Naive thymus-derived CD8-positive, alpha-beta T cell (primary cell): ENCODE data around the gene SRSF8. TPM values are rescaled to one million over a fixed set of nuclear protein-coding genes. Genes with fewer than 3 reads are reported as not detected.

Experiments used
- ATAC-seq, 2 donors: fragments of 150-1000 bp; cut with Tn5 transposase in 1 of 2; sonication (Bioruptor Pico), chemical (Tn5 transposase) in 1 of 2; 1 replicate in 1 of 2; 2 replicates in 1 of 2; pipeline ENCODE4 v1.10.0; 2021; ENCODE audit warnings: mild to moderate bottlenecking in 2 of 2, moderate library complexity in 2 of 2
- POLR2A ChIA-PET: fragments of 350-600 bp; sonication (Branson Sonifier 250); formaldehyde crosslinking; loops from one replicate; lab custom pipeline; 2021; ENCODE audit warnings: antibody characterized with exemption; lab: Charles Lee
- DNase-seq, 10 donors: peaks; one replicate each; pipeline versions ENCODE4 v3.0.0 to v3.0.0-alpha.2; 2020 to 2022
- H3K27ac Mint-ChIP-seq, 10 donors: one replicate each; pipeline ENCODE4 v1.8.0; 2020 to 2022; ENCODE audit warnings: mild to moderate bottlenecking in 10 of 10, mixed read lengths in 10 of 10, moderate library complexity in 4 of 10, inconsistent platforms in 1 of 10
- H3K27me3 Mint-ChIP-seq, 5 donors: one replicate each; pipeline ENCODE4 v1.8.0; 2021 to 2022; ENCODE audit warnings: mixed read lengths in 5 of 5
- H3K36me3 Mint-ChIP-seq, 3 donors: one replicate each; pipeline ENCODE4 v1.8.0; 2020 to 2022; ENCODE audit warnings: mixed read lengths in 3 of 3, mild to moderate bottlenecking in 2 of 3, inconsistent platforms in 1 of 3
- H3K4me1 Mint-ChIP-seq, 4 donors: one replicate each; pipeline ENCODE4 v1.8.0; 2021 to 2022; ENCODE audit warnings: mixed read lengths in 4 of 4
- H3K4me3 Mint-ChIP-seq, 10 donors: one replicate each; pipeline ENCODE4 v1.8.0; 2020 to 2022; ENCODE audit warnings: mild to moderate bottlenecking in 10 of 10, mixed read lengths in 10 of 10, moderate library complexity in 6 of 10, inconsistent platforms in 1 of 10
- H3K9me3 Mint-ChIP-seq, 9 donors: one replicate each; pipeline ENCODE4 v1.8.0; 2020 to 2022; ENCODE audit warnings: mixed read lengths in 9 of 9, mild to moderate bottlenecking in 3 of 9, inconsistent platforms in 1 of 9, moderate library complexity in 1 of 9
- polyA plus RNA-seq, 3 donors: library from polyadenylated mRNA; unstranded; fragments of 300-500 nt; fragmentation: Illumina TruSeq; gene quantifications; one replicate each; pipeline ENCODE4 v1.2.3, GENCODE V29; 2021
- total RNA-seq, 8 experiments: library from RNA in 2 of 8; stranded (reverse) in 2 of 8; gene quantifications; one replicate each; pipeline ENCODE4 v1.2.3 and lab custom pipeline; 2021 to 2026

The SRSF8 gene
- total and polyA plus RNA-seq, 5 experiments from 2014 or later, result 94.1 to 125 (median 106) TPM

DNA sequence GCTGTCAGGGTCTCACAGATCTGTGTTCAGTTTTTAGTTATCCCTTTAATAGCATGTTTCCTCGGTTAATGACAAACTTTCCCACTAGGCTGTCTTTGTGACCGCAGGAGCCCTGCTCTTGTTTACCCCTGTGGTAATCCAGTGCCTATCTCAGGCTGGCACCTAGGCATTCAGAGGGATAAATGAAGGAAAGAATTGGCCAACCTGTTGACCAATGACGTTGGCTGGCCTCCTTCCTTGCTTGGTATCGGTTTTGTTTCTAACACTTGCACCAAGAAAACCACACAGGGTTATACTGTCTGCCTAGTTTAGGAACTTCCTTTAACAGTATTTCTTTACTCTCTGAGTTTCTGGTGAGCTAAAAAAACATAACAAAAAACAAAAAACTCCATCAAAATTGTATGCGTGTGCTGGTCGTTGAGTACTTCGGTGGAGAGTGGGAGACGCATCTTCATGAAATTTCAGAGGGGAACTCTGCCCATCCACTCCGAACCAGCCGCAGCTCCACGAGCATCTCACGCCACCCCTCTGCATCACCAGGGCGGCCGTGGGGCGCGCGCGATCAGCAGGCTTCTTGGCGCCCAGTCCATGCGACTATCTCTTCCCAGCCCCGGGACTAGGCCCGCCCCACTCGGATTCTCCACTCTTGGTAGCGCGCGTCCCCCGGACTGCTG lies 22.4 kb downstream of the SRSF8 start:
- peak overlapping the region; percentile 78 to 97 (median 90) for H3K4me3 Mint-ChIP-seq
- peak; percentile 66 to 71 for ATAC-seq
- peaks cover 0 to under 1% (median 0%) of the 10 kb centered on the region in 3 donors for H3K36me3 Mint-ChIP-seq
- H3K9me3 Mint-ChIP-seq, result no peaks in the 10 kb centered on the region
- peak in 2 of 10 donors; percentile 12 to 84 for DNase-seq
- POLR2A ChIA-PET, result interaction anchor here (0.6 to 5.1 kb wide), 20 partner anchors 9 to 1126 kb away, joined by 3 to 180 read pairs (median 7); partner anchors contain the start of genes ANKRD49, CEP57, CWC15 and FAM76B
- H3K27ac Mint-ChIP-seq, result peak overlapping the region; percentile 95 to 99 (median 98)
- H3K4me1 Mint-ChIP-seq, result peaks cover 28 to 50% (median 45%) of the 10 kb centered on the region in 4 donors
- H3K27me3 Mint-ChIP-seq, result peaks cover 0 to 1% (median 0%) of the 10 kb centered on the region in 5 donors

DNA sequence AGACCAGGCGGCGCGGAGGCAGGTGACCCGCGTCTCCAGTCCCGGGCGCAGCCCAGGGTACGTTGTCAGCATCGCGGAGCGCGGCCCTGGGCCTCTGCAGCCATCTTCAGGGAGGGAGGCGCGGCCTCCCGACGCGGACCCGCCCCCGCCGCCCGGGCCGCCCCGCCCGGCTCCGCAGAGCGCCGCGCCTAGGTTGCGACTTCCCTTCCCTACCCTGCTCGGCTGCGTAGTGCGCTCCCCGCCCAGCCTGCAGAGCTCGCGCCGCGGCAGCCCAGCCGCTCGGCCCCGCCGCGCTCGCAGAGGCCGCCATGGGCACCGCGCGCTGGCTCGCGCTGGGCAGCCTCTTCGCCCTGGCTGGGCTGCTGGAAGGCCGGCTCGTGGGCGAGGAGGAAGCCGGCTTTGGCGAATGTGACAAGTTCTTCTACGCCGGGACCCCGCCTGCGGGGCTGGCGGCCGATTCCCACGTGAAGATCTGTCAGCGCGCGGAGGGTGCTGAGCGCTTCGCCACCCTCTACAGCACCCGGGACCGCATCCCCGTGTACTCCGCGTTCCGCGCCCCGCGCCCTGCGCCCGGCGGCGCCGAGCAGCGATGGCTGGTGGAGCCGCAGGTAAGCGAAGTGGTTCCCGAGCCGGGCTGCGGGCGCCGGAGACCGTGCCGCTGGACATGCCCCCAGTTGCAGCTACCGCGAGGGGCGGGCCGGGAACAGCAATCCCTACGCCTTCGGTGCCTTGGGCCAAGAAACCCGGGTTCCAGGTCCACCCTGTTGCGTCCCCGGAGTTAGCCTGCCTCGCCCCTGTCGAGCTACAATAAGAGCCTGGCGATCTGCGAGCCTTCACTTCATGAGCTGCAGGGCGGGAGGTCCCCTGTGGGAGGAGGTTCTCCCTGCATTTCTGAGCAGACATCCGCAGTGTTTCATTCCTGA lies 23.2 kb downstream of the SRSF8 start, which contains the start of gene ENDOD1:
TSS of gene ENDOD1 (plus strand) at position 227 of the 923 bp plus-strand sequence. CDS start at position 309, 82 bp downstream.
- no peaks in the 10 kb centered on the region for H3K27me3 Mint-ChIP-seq
- ATAC-seq (peak; percentile 91 to 94), DNase-seq (peak; percentile 78 to 89 (median 86))
- H3K4me3 Mint-ChIP-seq, result peak within 1 kb of the TSS; percentile 87 to 97 (median 91)
- H3K36me3 Mint-ChIP-seq, result peaks cover 0 to 5% (median 0%) of the 10 kb centered on the region in 3 donors
- POLR2A ChIA-PET, result interaction anchor here (0.5 to 5.1 kb wide), 19 partner anchors 10 to 1306 kb away, joined by 3 to 180 read pairs (median 7); partner anchors contain the start of genes ANKRD49, CEP57, CWC15 and FAM76B
- H3K9me3 Mint-ChIP-seq, result no peaks in the 10 kb centered on the region
- peak within 1 kb of the TSS; percentile 95 to 99 (median 98) for H3K27ac Mint-ChIP-seq
- H3K4me1 Mint-ChIP-seq, result peaks cover 28 to 57% (median 46%) of the 10 kb centered on the region in 4 donors

DNA sequence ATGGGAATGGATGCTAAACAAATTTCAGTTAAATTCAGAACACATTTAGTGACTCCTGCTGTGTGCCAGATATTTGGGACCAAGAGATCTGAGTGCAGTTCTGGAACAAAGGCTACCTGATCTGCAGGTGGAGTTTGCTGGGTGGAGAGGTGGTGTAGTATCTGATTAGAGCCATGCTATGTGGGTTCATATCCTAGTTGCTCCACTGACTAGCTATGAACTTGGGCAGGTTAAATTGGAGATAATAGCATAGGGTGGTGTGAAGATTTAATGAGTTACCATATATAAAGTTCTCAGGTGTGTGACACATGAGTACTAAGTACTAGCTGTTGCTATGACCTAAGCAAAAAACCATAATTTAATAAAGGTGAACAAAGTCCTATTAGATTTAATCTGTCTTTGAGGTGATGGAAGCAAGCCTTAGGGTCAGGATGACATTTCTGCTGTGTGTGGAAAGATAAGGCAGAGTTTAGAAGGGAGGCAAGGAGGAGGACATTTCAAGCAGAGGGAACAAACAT lies 25.0 kb downstream of the SRSF8 start:
- DNase-seq (no peak), ATAC-seq (no peak)
- POLR2A ChIA-PET, result interaction anchor here (1.3 to 5.1 kb wide), 2 partner anchors 23 to 699 kb away, joined by 3 to 180 read pairs; partner anchors contain the start of genes CEP57 and SRSF8
- no peaks in the 10 kb centered on the region for H3K27me3 Mint-ChIP-seq
- peak overlapping the region in 2 of 10 donors; percentile 82 to 92 for H3K27ac Mint-ChIP-seq
- peaks cover 0 to 5% (median 0%) of the 10 kb centered on the region in 3 donors for H3K36me3 Mint-ChIP-seq
- peak overlapping the region in 9 of 10 donors; percentile 19 to 93 (median 90) for H3K4me3 Mint-ChIP-seq
- H3K4me1 Mint-ChIP-seq, result peaks cover 28 to 70% (median 46%) of the 10 kb centered on the region in 4 donors
- no peaks in the 10 kb centered on the region for H3K9me3 Mint-ChIP-seq

DNA sequence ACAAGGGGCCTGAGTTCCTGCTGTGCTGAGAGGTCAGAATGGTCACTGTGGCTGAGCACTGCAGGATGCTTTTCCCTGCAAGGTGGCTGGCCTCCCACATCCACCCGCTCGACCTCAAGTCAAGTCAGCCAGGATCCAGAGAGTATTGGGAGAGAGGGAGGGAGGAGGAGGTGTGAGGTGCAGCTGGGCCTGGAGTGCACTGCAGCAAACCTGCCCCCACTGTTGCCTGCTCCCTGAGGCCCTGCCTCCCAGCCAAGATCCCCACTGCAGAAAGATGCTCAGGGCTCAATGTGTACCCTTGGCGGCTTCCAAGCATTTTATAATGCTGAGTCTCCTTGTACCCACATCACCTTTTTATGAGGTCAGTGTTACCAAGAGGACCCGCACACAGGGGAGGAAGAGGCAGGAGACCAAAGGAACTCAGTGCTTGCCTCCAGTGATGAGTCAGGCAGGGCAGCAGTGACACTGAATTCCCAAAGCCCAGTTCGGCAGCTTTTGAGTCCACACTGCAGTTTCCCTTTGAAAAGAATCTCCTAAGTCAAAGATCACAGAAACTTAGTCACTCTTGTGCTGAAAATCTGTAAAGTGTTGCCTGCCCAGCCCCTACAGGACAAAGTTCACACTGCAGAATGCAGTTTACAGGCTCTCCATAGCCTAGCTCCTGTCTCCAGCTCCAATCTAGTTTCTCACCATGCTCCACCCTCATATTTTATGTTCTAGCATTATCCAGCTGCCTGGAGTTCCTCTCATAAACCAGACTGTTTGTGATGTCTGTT lies 26.0 kb downstream of the SRSF8 start:
- H3K36me3 Mint-ChIP-seq, result peaks cover 0 to 10% (median 0%) of the 10 kb centered on the region in 3 donors
- H3K4me1 Mint-ChIP-seq, result peaks cover 35 to 78% (median 53%) of the 10 kb centered on the region in 4 donors
- H3K27me3 Mint-ChIP-seq, result no peaks in the 10 kb centered on the region
- H3K27ac Mint-ChIP-seq, result peak overlapping the region in 4 of 10 donors; percentile 7 to 62 (median 28)
- ATAC-seq (no peak), DNase-seq (peak in 3 of 10 donors; percentile 5 to 15 (median 14))
- no peaks in the 10 kb centered on the region for H3K9me3 Mint-ChIP-seq
- H3K4me3 Mint-ChIP-seq, result peak overlapping the region in 1 of 10 donors; percentile 37
- POLR2A ChIA-PET, result no interaction called here

DNA sequence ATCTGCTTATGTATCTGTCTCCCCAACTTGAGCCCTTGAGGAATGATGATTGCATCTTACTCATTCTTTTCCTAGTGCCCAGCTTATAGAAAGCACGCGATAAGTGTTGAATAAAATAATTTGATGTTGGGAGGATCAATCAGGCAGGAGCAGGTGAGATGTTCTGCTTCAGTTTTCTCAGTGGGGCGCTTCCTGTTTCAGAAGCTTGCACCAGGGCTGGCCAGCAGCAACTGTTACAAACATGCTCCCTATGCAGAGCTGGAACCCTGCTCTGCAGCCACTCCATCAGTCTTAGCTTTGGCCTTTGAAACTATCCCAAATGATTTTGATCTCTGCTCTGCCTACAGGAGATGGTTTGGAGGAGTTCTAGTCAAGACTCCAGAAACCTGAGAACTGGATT lies 26.8 kb downstream of the SRSF8 start:
- no peak for DNase-seq
- Mint-ChIP-seq H3K36me3 (peaks cover 0 to 10% (median 0%) of the 10 kb centered on the region in 3 donors), H3K27ac (peak overlapping the region in 1 of 10 donors; percentile 20), H3K4me1 (peaks cover 35 to 80% (median 52%) of the 10 kb centered on the region in 4 donors), H3K4me3 (peak overlapping the region in 2 of 10 donors; percentile 17 to 37), H3K27me3 (no peaks in the 10 kb centered on the region), H3K9me3 (no peaks in the 10 kb centered on the region)
- no peak for ATAC-seq
- POLR2A ChIA-PET, result no interaction called here

DNA sequence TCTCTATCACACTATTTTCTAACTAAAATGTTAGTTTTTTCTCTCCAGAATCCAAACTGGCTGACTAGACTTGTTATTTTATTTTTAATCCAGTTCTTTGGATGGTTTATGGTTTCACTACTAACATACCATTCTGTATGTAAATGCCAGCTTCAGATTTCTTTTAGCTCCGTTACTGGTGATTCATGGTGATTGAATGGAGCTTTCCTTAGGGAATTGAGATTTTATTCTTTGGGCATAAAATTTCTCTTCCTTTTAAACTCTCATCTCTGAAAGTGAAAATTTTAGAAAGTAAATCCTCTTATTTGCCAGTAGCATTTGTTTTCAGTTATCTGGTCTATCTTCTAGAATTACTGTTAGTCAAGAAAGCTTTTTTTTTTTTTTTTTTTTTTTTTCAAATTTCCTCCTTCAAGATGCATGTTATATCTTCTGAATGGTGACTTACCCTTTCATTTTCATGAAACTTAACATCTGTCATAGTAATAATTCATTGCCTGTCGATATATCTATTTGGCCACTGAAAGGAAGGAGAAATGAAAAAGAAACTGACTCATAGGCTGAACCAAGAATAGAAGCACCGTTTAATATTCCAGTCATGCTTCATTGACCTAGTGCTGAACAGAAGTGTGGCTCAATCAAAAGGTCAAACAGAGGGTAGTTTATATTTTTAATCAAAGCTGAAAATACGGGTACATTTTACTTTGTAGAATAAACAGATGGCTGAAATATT lies 29.3 kb downstream of the SRSF8 start:
- DNase-seq (no peak), ATAC-seq (peak in 1 of 2 donors; percentile 56)
- peaks cover 23 to 76% (median 48%) of the 10 kb centered on the region in 4 donors for H3K4me1 Mint-ChIP-seq
- no peaks in the 10 kb centered on the region for H3K9me3 Mint-ChIP-seq
- peak overlapping the region in 1 of 10 donors; percentile 15 for H3K4me3 Mint-ChIP-seq
- H3K27me3 Mint-ChIP-seq, result no peaks in the 10 kb centered on the region
- peak overlapping the region in 1 of 10 donors; percentile 63 for H3K27ac Mint-ChIP-seq
- peaks cover 0 to 13% (median 6%) of the 10 kb centered on the region in 3 donors for H3K36me3 Mint-ChIP-seq
- POLR2A ChIA-PET, result interaction anchor here (0.7 kb wide), 1 partner anchor 489 kb away, joined by 3 read pairs; no protein-coding TSS in a partner anchor

DNA sequence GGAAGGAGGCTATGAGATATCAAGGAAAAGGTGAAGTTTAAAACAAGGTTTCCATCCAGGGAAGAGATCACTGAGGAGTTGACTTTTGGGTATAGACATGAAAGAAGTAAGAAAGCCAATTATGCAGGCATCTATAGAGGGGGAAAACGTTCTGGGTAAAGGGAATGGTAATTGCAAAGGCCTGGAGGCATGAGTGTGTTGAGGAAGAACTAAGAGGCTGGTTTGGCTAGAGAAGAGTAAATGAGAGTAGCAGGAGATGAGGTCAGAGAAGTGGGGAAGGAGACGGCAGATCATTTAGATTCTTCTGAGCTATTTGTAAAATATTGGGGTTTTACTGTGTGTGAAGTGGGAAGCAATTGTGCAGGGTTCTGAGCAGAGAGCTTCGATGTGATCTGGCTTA lies 30.5 kb downstream of the SRSF8 start:
- H3K36me3 Mint-ChIP-seq, result peaks cover 0 to 17% (median 9%) of the 10 kb centered on the region in 3 donors
- POLR2A ChIA-PET, result interaction anchor here (1.8 kb wide), 1 partner anchor 29 kb away, joined by 8 read pairs; no protein-coding TSS in a partner anchor

DNA sequence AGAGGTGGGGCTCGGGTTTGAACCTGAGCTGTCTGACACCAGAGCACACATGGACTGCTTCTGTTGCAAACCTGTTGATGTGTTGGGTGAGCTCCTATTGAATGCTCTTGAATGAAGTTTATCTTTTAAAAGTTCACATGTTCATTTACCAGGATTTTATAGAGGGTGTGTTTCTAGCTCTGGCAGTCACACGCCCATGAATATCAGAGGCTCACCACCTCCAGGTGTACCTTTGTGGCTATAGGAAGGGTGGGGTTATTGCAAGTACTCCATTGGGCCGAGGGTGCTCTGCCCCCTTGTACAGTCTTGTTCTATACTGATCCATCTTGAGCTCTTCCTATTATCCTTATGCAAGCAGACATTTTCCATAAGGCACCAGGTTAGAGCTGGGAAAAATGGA lies 32.1 kb downstream of the SRSF8 start:
- H3K4me1 Mint-ChIP-seq, result peaks cover 9 to 57% (median 28%) of the 10 kb centered on the region in 4 donors
- H3K36me3 Mint-ChIP-seq, result peaks cover 0 to 20% (median 9%) of the 10 kb centered on the region in 3 donors
- POLR2A ChIA-PET, result interaction anchor here (0.6 to 2.0 kb wide), 4 partner anchors 9 to 38 kb away, joined by 3 to 10 read pairs (median 6); partner anchors contain the start of gene ENDOD1
- DNase-seq (no peak), ATAC-seq (no peak)
- no peaks in the 10 kb centered on the region for H3K27me3 Mint-ChIP-seq
- peak overlapping the region in 1 of 10 donors; percentile 16 for H3K27ac Mint-ChIP-seq
- no peak overlapping the region for H3K4me3 Mint-ChIP-seq
- H3K9me3 Mint-ChIP-seq, result no peaks in the 10 kb centered on the region

More for the DNA sequence above, 30.5 kb downstream of the SRSF8 start:
- Mint-ChIP-seq H3K27ac (no peak overlapping the region), H3K27me3 (no peaks in the 10 kb centered on the region), H3K9me3 (no peaks in the 10 kb centered on the region), H3K4me1 (peaks cover 14 to 67% (median 37%) of the 10 kb centered on the region in 4 donors), H3K4me3 (no peak overlapping the region)
- ATAC-seq, result no peak
- DNase-seq, result no peak

DNA sequence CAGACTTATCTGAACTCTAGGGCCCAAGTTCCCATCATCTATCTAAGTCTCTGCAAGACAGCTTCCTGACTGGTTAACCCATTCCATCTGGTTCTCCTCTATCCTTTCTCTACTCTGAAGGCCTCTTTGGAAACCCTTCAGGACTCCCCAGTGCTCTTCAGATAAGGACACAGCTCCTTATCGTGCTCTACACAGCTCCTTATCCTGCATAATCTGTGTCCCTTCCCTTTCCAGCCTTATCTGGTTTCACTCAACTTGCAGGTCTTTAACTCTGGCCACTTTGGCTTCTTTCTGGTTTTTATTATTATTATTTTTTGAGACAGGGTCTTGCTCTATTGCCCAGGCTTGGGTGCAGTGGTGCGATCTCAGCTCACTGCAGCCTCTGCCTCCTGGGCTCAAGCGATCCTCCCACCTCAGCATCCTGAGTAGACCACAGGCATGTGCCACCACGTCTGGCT lies 33.5 kb downstream of the SRSF8 start:
- DNase-seq (no peak), ATAC-seq (no peak)
- Mint-ChIP-seq H3K27ac (no peak overlapping the region), H3K36me3 (peaks cover 0 to 15% (median 9%) of the 10 kb centered on the region in 3 donors), H3K27me3 (no peaks in the 10 kb centered on the region), H3K4me1 (peaks cover 9 to 47% (median 27%) of the 10 kb centered on the region in 4 donors), H3K4me3 (no peak overlapping the region), H3K9me3 (no peaks in the 10 kb centered on the region)
- POLR2A ChIA-PET, result interaction anchor here (2.0 kb wide), 1 partner anchor 11 kb away, joined by 10 read pairs; the partner anchor contains the start of gene ENDOD1

DNA sequence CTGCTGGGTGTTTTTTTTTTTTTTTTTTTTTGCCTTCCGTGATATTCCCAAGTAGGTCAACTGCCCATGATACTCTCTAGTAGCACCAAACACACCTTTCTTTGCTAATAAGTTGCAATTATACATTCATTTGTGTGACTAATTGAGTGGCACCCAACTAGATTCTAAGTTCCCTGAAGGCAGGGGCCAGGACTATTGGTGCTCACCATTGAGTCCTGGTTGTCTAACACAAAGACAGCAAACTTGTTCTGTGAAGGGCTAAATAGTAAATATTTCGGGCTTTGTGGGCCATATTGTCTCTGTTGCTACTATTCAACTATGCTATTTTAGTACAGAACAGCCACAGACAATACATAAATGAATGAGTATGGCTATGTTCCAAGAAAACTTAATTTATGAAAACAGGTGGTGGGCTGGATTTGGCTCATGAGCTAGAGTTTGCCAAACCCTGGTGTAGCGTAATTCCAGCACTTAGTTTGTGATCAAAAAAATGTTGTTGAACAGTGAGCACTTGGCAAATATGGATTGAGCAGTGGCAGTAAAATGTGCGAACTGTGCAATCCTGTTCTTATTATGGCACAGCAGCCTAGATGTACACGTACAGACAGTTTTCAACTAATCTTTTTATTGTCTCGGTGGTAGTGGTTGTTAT lies 34.3 kb downstream of the SRSF8 start:
- ATAC-seq (no peak), DNase-seq (no peak)
- Mint-ChIP-seq H3K36me3 (peaks cover 0 to 15% (median 10%) of the 10 kb centered on the region in 3 donors), H3K27me3 (no peaks in the 10 kb centered on the region), H3K4me1 (peaks cover 9 to 40% (median 27%) of the 10 kb centered on the region in 4 donors), H3K4me3 (no peak overlapping the region), H3K9me3 (no peaks in the 10 kb centered on the region), H3K27ac (no peak overlapping the region)
- POLR2A ChIA-PET, result interaction anchor here (2.0 kb wide), 1 partner anchor 12 kb away, joined by 10 read pairs; the partner anchor contains the start of gene ENDOD1
